Fibroblast of villous mesenchyme (primary cell): ENCODE measurements around the gene HSPA4. TPM values are rescaled to one million over a fixed set of nuclear protein-coding genes. Genes with fewer than 3 reads are reported as not detected.
"Not testable (repeated sequence)": the region's sequence is repeated elsewhere in the genome, so short reads cannot be mapped to it uniquely, and the experiment has no call there.

Source experiments
- DNase-seq: peaks from one replicate; pipeline ENCODE4 v3.0.0-alpha.2; 2010; ENCODE audit warnings: low read depth
- H3K4me3 ChIP-seq: 2 replicates; pipeline ENCODE4 v1.5.1; 2011; ENCODE audit warnings: low read depth, mild to moderate bottlenecking, low read length
- total RNA-seq: library from RNA; depleted of rRNA; stranded (reverse); fragments of >200 nt; gene quantifications from 2 replicates; pipeline ENCODE4 v1.2.3, GENCODE V29; 2012
- TF ChIP-seq, protein P1 (sequence below): IDR thresholded peaks from 2 replicates; pipeline ENCODE4 v1.5.1; 2012; ENCODE audit warnings: low read depth, mild to moderate bottlenecking, low read length; ENCODE audit not compliant: insufficient read depth

HSPA4 gene
- total RNA-seq, 1 donor = 187 TPM

DNA sequence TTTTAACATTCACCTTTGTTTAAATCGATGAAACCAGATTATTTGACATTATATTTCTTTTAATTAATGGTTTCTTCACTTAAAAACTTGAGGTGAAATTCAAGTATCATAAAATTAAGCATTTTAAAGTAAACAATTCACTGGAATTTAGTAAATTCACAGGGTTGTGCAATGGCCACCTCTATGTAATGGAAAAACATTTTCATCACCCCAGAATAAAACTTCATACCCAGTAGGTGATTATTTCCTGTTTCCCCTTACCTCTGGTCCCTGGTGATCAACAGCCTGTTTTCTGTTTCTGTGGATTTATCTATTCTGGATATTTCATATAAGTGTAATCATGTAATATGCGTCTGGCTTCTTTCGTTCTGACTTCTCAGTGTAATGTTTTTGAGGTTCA lies 27.2 kb downstream of the HSPA4 start:
- peak; percentile 47 for DNase-seq
- no peak overlapping the region for H3K4me3 ChIP-seq
- TF ChIP-seq, protein P1, sequence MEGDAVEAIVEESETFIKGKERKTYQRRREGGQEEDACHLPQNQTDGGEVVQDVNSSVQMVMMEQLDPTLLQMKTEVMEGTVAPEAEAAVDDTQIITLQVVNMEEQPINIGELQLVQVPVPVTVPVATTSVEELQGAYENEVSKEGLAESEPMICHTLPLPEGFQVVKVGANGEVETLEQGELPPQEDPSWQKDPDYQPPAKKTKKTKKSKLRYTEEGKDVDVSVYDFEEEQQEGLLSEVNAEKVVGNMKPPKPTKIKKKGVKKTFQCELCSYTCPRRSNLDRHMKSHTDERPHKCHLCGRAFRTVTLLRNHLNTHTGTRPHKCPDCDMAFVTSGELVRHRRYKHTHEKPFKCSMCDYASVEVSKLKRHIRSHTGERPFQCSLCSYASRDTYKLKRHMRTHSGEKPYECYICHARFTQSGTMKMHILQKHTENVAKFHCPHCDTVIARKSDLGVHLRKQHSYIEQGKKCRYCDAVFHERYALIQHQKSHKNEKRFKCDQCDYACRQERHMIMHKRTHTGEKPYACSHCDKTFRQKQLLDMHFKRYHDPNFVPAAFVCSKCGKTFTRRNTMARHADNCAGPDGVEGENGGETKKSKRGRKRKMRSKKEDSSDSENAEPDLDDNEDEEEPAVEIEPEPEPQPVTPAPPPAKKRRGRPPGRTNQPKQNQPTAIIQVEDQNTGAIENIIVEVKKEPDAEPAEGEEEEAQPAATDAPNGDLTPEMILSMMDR = no peak

DNA sequence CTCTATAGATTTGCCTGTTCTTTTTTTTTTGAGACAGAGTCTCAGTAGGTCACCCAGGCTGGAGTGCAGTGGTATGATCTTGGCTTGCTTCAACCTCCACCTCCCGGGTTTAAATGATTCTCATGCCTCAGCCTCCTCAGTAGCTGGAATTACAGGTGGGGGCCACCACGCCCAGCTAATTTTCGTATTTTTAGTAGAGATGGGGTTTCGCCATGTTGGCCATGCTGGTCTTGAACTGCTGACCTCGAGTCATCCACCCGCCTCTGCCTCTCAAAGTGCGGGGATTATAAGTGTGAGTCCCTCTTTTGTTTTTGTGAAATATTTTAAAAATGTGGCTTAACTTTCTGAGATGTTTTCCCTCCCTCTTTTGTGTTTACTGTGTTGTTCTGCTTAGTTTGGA lies 29.2 kb downstream of the HSPA4 start:
- H3K4me3 ChIP-seq = no peak overlapping the region
- TF ChIP-seq, protein P1 = no peak
- no peak for DNase-seq

DNA sequence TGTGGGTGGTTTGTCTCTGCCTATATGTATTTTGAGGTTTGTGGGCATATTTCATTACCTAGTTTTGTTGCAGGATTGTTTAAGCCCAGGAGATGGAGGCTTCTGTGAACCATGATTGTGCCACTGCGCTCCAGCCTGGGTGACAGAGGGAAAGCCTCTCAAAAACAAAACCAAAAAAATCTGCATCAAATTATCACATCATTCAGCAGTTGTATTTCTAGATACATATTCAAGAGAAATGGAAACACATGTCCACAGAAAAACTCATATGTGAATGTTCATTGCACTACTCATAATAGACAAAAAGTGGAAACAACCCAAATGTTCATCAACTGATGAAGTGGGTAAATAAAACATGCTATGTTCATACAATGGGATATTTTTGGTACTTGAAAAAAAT lies 29.9 kb downstream of the HSPA4 start:
- H3K4me3 ChIP-seq = no peak overlapping the region
- no peak for DNase-seq

DNA sequence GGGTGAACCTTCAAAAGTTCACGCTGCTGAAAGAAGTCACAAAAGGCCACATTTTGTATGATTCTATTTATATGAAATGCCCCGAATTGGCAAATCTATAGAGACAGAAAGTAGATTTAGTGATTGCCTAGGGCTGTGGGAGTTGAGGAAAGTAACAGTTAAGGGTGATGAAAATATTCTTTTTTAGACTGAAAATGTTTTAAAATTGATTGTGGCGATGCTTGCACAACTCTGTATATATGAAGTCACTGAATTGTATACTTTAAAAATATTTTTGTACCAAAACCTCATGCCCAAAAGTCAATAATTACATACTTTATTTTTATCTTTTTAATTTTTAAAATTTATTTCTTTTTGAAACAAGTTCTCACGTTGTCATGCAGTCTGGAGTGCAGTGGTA lies 30.3 kb downstream of the HSPA4 start:
- no peak for DNase-seq
- no peak overlapping the region for H3K4me3 ChIP-seq
- TF ChIP-seq, protein P1 = no peak

More for the DNA sequence above, 29.9 kb downstream of the HSPA4 start:
- TF ChIP-seq, protein P1 = no peak

DNA sequence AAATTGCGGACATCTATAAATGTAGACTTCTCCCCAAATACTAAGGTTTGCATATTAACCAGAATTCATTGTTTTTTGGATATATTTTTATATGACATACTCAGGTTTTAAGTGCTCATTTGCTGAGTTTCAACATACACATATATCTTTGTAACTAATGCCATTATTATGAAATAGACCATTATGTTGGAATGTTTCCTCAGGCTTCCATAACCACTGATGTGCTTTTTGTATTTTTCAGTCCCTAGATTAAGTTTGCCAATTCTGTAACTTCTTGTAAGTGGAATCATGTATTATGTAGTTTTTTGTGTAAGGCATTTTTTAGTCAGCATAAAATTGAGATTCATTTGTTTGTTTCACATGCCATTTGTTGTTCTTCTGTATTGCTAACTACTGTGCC lies 32.1 kb downstream of the HSPA4 start:
- DNase-seq = peak; percentile 23
- TF ChIP-seq, protein P1 = no peak
- no peak overlapping the region for H3K4me3 ChIP-seq

DNA sequence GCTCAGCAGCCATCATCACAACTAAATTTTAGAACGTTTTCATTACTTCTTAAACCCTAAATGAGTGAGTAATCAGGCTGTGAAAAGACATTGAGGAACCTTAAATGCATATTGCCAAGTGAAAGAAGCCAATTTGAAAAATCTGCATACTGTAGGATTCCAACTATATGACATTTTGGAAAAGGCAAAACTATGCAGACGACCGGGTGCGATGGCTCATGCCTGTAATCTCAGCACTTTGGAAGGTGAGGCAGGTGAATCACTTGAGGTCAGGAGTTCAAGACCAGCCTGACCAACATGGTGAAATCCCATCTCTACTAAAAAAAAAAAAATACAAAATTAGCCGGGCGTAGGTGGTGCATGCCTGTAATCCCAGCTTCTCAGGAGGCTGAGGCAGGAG lies 33.4 kb downstream of the HSPA4 start:
- not testable (repeated sequence) for DNase-seq, H3K4me3 ChIP-seq

DNA sequence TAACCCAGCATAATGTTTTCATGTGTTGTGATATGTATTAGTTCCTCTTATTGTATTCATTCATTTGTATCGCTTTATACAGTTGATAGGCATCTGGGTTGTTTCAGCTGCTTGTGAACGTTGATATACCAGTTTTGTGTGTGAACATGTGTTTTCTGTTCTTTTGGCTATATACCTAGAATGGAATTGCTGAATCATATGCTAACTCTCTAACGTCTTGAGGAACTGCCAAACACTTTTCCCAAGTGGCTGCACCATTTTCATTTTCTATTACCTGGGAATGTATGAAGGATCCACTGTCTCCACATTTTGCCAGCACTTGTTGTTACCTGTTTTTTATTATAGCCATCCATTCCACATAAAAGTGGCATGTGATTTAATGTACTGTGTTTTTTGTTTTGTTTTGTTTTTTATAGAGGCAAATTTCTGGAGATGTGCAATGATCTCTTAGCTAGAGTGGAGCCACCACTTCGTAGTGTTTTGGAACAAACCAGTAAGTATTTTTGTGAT lies 34.6 kb downstream of the HSPA4 start:
- TF ChIP-seq, protein P1 = no peak
- DNase-seq = no peak

More for the DNA sequence above, 34.6 kb downstream of the HSPA4 start:
- H3K4me3 ChIP-seq = no peak overlapping the region
